Adrenal gland (tissue), 12 donors: ENCODE measurements around the gene ZBTB18. TPM values are rescaled to one million over a fixed set of nuclear protein-coding genes. Genes with fewer than 3 reads are reported as not detected.

ENCODE experiments used
- DNase-seq, 7 donors: peaks; one replicate each; pipeline ENCODE4 v3.0.0-alpha.2; 2019 to 2020
- H3K27ac ChIP-seq, 5 donors: fragments of 200-600 bp; sonication (generic) in 4 of 5; 1 replicate in 3 of 5; 2 replicates in 2 of 5; pipeline versions ENCODE4 v1.5.1 to v1.8.0; 2016 to 2020; ENCODE audit warnings: mild to moderate bottlenecking in 1 of 5
- H3K27me3 ChIP-seq: fragments of 200-600 bp; 2 replicates; pipeline ENCODE4 v1.8.0; 2021
- H3K36me3 ChIP-seq, 2 donors: fragments of 200-600 bp; replicated peaks in 1 of 2; 1 replicate in 1 of 2; 2 replicates in 1 of 2; pipeline versions ENCODE4 v1.5.1 to v1.8.0; 2018 to 2022
- H3K4me1 ChIP-seq, 2 donors: fragments of 200-600 bp; replicated peaks in 1 of 2; 1 replicate in 1 of 2; 2 replicates in 1 of 2; pipeline versions ENCODE4 v1.5.1 to v1.8.0; 2018 to 2021
- H3K4me3 ChIP-seq, 4 donors: fragments of 200-600 bp; sonication (generic) in 3 of 4; one replicate each; pipeline ENCODE4 v1.5.1; 2016 to 2018
- H3K9me3 ChIP-seq, 3 donors: fragments of 200-600 bp; sonication (generic) in 1 of 3; replicated peaks in 1 of 3; 1 replicate in 2 of 3; 2 replicates in 1 of 3; pipeline versions ENCODE4 v1.5.1 to v1.8.0; 2016 to 2021
- CTCF ChIP-seq, 6 experiments: fragments of 450-650 bp in 4 of 6; fragments of 200-600 bp in 2 of 6; sonication (generic) in 1 of 6; IDR thresholded peaks; 1 replicate in 5 of 6; 2 replicates in 1 of 6; pipeline versions ENCODE4 v1.5.1 to v1.8.0; 2016 to 2021; ENCODE audit warnings: antibody characterized with exemption in 6 of 6, mild to moderate bottlenecking in 2 of 6, moderate library complexity in 1 of 6
- POLR2A ChIP-seq, 2 donors: fragments of 450-650 bp; IDR thresholded peaks; one replicate each; pipeline ENCODE4 v1.6.1; 2017; ENCODE audit warnings: antibody characterized with exemption in 2 of 2, mild to moderate bottlenecking in 2 of 2, moderate library complexity in 1 of 2
- WGBS, 4 donors: extraction: QIAGEN DNeasy Blood & Tissue Kit in 2 of 4; methylation state at CpG; one replicate each; pipeline versions ENCODE4 v1.1.5 to v1.1.7; 2013 to 2017; 5-methylcytosine and 5-hydroxymethylcytosine counted together
- intact Hi-C, 2 donors: fragments of 100-400 bp; cut with DNase I; formaldehyde crosslinking; loops; one replicate each; pipeline versions ENCODE4 v1.14.1 to v1.15.0; 2022 to 2023
- polyA plus RNA-seq, 3 donors: library from polyadenylated mRNA; stranded (reverse); fragments of 200-250 nt in 2 of 3; fragments of 350-450 nt in 1 of 3; fragmentation: Illumina TruSeq in 1 of 3; extraction: RNeasy Lipid Tissue Mini Kit (QIAGEN cat#74804) in 1 of 3; gene quantifications; one replicate each; pipeline ENCODE4 v1.2.3, GENCODE V29; 2013 to 2014
- total RNA-seq, 9 donors: library from RNA; depleted of rRNA in 4 of 9; stranded (reverse); fragments of >200 nt in 4 of 9; fragments of 120-200 nt in 1 of 9; fragmentation: NEBNext Ultra II Directional in 1 of 9; extraction: Animal tissue kit (Norgen Biotek cat#: 25700) in 1 of 9; gene quantifications; one replicate each; pipeline versions ENCODE4 v1.1.0 to v1.2.4, GENCODE V29; 2013 to 2023
- donor health status: healthy with polysubstance abuse.
- donor health status: Bipolar disorder and iron deficiency.
- donor health status: DM: yes; HTN: yes; CAD: no.
- donor health status: DM: no; HTN: no; CAD: no.
- donor health status: DM: no; HTN: no; CAD: no.
- donor health status: DM: yes; HTN: yes; CAD: no.

The ZBTB18 gene
- total and polyA plus RNA-seq, 12 donors = 4.8 to 15.1 (median 8.4) TPM

- Histone ChIP-seq H3K4me3 (no peak overlapping the region), H3K9me3 (no peaks in the 10 kb centered on the region), H3K27ac (no peak overlapping the region), H3K27me3 (peaks cover 30% of the 10 kb centered on the region), H3K36me3 (no peaks in the 10 kb centered on the region), H3K4me1 (no peaks in the 10 kb centered on the region)
- DNase-seq = no peak
- TF ChIP-seq POLR2A (IDR thresholded peaks at IDR 0.05) (no peak), CTCF (IDR thresholded peaks at IDR 0.05) (no peak)
- intact Hi-C loops = no loop called here
- WGBS, 4 donors = 35 to 46% (median 38%) methylated on average over 18 of the region's 18 CpGs
These were observed 49.8 kb downstream of the ZBTB18 start for GRCh38 chr1:244100704-244101453.

- no peak for DNase-seq
- 75 to 84% (median 81%) methylated on average over 10 of the region's 10 CpGs for WGBS, 4 donors
- H3K4me3 ChIP-seq = no peak overlapping the region
- no peaks in the 10 kb centered on the region for H3K4me1 ChIP-seq
- no peaks in the 10 kb centered on the region for H3K9me3 ChIP-seq
- intact Hi-C loops = no loop called here
- no peaks in the 10 kb centered on the region for H3K36me3 ChIP-seq
- H3K27ac ChIP-seq = no peak overlapping the region
- no peak for TF ChIP-seq POLR2A (IDR thresholded peaks at IDR 0.05)
- TF ChIP-seq CTCF (IDR thresholded peaks at IDR 0.05) = no peak
- peaks cover 26% of the 10 kb centered on the region for H3K27me3 ChIP-seq
These were observed 51.0 kb downstream of the ZBTB18 start for GRCh38 chr1:244102046-244102445.

GRCh38 chr1:244102468-244102867, 51.4 kb downstream of the ZBTB18 start:
- WGBS, 4 donors = 33 to 59% (median 51%) methylated on average over 7 to 14 of the region's 14 CpGs
- no peak overlapping the region for H3K27ac ChIP-seq
- no peaks in the 10 kb centered on the region for H3K4me1 ChIP-seq
- no peak overlapping the region for H3K4me3 ChIP-seq
- H3K36me3 ChIP-seq = no peaks in the 10 kb centered on the region
- H3K27me3 ChIP-seq = peaks cover 24% of the 10 kb centered on the region
- TF ChIP-seq POLR2A (IDR thresholded peaks at IDR 0.05) (no peak), CTCF (IDR thresholded peaks at IDR 0.05) (no peak)
- no peak for DNase-seq
- intact Hi-C loops = no loop called here
- no peaks in the 10 kb centered on the region for H3K9me3 ChIP-seq

GRCh38 chr1:244104309-244105060, 53.4 kb downstream of the ZBTB18 start:
- no peak for DNase-seq
- 73 to 79% (median 73%) methylated on average over 10 of the region's 10 CpGs for WGBS, 4 donors
- Histone ChIP-seq H3K9me3 (no peaks in the 10 kb centered on the region), H3K27ac (no peak overlapping the region), H3K4me1 (no peaks in the 10 kb centered on the region), H3K27me3 (peaks cover 23% of the 10 kb centered on the region), H3K4me3 (no peak overlapping the region), H3K36me3 (no peaks in the 10 kb centered on the region)
- TF ChIP-seq POLR2A (IDR thresholded peaks at IDR 0.05) (no peak), CTCF (IDR thresholded peaks at IDR 0.05) (no peak)
- intact Hi-C loops = no loop called here
